ENCODE results near the gene HACL1.

The HACL1 gene

GRCh38 chr3:15645740-15646501 lies 44.6 kb upstream of the HACL1 start:
- no peak overlapping the region for H3K27ac ChIP-seq

GRCh38 chr3:15645246-15645645 lies 43.9 kb upstream of the HACL1 start:
- no peak overlapping the region for H3K4me3 ChIP-seq (ENCODE audit: low read depth in 1 of 2, low read length in 1 of 2)
- TF ChIP-seq CTCF (IDR thresholded peaks at IDR 0.05), result no peak
- H3K9me3 ChIP-seq, result no peaks in the 10 kb centered on the region
- H3K27me3 ChIP-seq, result peaks cover 33% of the 10 kb centered on the region
- no peak overlapping the region for H3K27ac ChIP-seq
- peaks cover 14% of the 10 kb centered on the region for H3K36me3 ChIP-seq
- peaks cover 0 to 7% of the 10 kb centered on the region in 2 experiments for H3K4me1 ChIP-seq (ENCODE audit: control insufficient read depth in 1 of 2, insufficient read depth in 1 of 2, low read depth in 1 of 2, low read length in 1 of 2)

More at GRCh38 chr3:15645740-15646501, 44.6 kb upstream of the HACL1 start:
- peaks cover 0 to 7% of the 10 kb centered on the region in 2 experiments for H3K4me1 ChIP-seq (ENCODE audit: control insufficient read depth in 1 of 2, insufficient read depth in 1 of 2, low read depth in 1 of 2, low read length in 1 of 2)
- H3K27me3 ChIP-seq, result peaks cover 40% of the 10 kb centered on the region
- no peak for TF ChIP-seq CTCF (IDR thresholded peaks at IDR 0.05)
- no peaks in the 10 kb centered on the region for H3K9me3 ChIP-seq
- H3K36me3 ChIP-seq, result peaks cover 14% of the 10 kb centered on the region
- no peak overlapping the region for H3K4me3 ChIP-seq (ENCODE audit: low read depth in 1 of 2, low read length in 1 of 2)

GRCh38 chr3:15638891-15639262 lies 37.5 kb upstream of the HACL1 start:
- H3K4me1 ChIP-seq (ENCODE audit: control insufficient read depth in 1 of 2, insufficient read depth in 1 of 2, low read depth in 1 of 2, low read length in 1 of 2), result peaks cover 8 to 12% of the 10 kb centered on the region in 2 experiments
- no peak overlapping the region for H3K4me3 ChIP-seq (ENCODE audit: low read depth in 1 of 2, low read length in 1 of 2)
- no peak for TF ChIP-seq CTCF (IDR thresholded peaks at IDR 0.05)
- H3K27me3 ChIP-seq, result no peaks in the 10 kb centered on the region
- no peaks in the 10 kb centered on the region for H3K9me3 ChIP-seq
- peaks cover 15% of the 10 kb centered on the region for H3K36me3 ChIP-seq
- H3K27ac ChIP-seq, result no peak overlapping the region

GRCh38 chr3:15638193-15638890 lies 37.0 kb upstream of the HACL1 start:
- peaks cover 8 to 12% of the 10 kb centered on the region in 2 experiments for H3K4me1 ChIP-seq (ENCODE audit: control insufficient read depth in 1 of 2, insufficient read depth in 1 of 2, low read depth in 1 of 2, low read length in 1 of 2)
- no peak overlapping the region for H3K27ac ChIP-seq
- H3K36me3 ChIP-seq, result peaks cover 15% of the 10 kb centered on the region
- TF ChIP-seq CTCF (IDR thresholded peaks at IDR 0.05), result no peak
- no peaks in the 10 kb centered on the region for H3K27me3 ChIP-seq
- no peaks in the 10 kb centered on the region for H3K9me3 ChIP-seq
- H3K4me3 ChIP-seq (ENCODE audit: low read depth in 1 of 2, low read length in 1 of 2), result no peak overlapping the region

GRCh38 chr3:15637131-15637951 lies 36.0 kb upstream of the HACL1 start:
- H3K4me3 ChIP-seq (ENCODE audit: low read depth in 1 of 2, low read length in 1 of 2), result no peak overlapping the region
- H3K36me3 ChIP-seq, result peaks cover 15% of the 10 kb centered on the region
- H3K9me3 ChIP-seq, result no peaks in the 10 kb centered on the region
- TF ChIP-seq CTCF (IDR thresholded peaks at IDR 0.05), result no peak
- H3K4me1 ChIP-seq (ENCODE audit: control insufficient read depth in 1 of 2, insufficient read depth in 1 of 2, low read depth in 1 of 2, low read length in 1 of 2), result peaks cover 8 to 12% of the 10 kb centered on the region in 2 experiments
- no peak overlapping the region for H3K27ac ChIP-seq
- H3K27me3 ChIP-seq, result no peaks in the 10 kb centered on the region
